Omental fat pad (tissue), 4 donors: ENCODE measurements around the gene CDCA8. TPM values are rescaled to one million over a fixed set of nuclear protein-coding genes. Genes with fewer than 3 reads are reported as not detected.

Experiments used
- ATAC-seq: fragments of 150-250 bp; one replicate; pipeline ENCODE4 v1.9.1; 2016; ENCODE audit warnings: mild to moderate bottlenecking, moderate library complexity; ENCODE audit not compliant: low FRiP score
- DNase-seq: peaks from one replicate; pipeline ENCODE4 v3.0.0-alpha.2; 2019; ENCODE audit warnings: low spot score
- CTCF ChIP-seq, 3 donors: fragments of 450-650 bp; IDR thresholded peaks; one replicate each; pipeline ENCODE4 v1.5.1; 2016 to 2017; ENCODE audit warnings: antibody characterized with exemption in 3 of 3, mild to moderate bottlenecking in 3 of 3, moderate library complexity in 2 of 3
- total RNA-seq, 4 donors: library from RNA; depleted of rRNA; stranded (reverse); fragments of >200 nt; gene quantifications; one replicate each; pipeline ENCODE4 v1.1.0, GENCODE V29; 2016

Gene CDCA8
- 1 to 10 TPM in 1 of 4 donors, under 1 TPM in 2, not detected in 1; 0.28 to 1.7 (median 0.63) TPM for total RNA-seq

GRCh38 chr1:37692078-37692833 is at the start of gene CDCA8:
TSS of gene CDCA8 (plus strand) at chr1:37692516. CDS start at chr1:37692691, 175 bp downstream.
- ATAC-seq, result peak; percentile 97

GRCh38 chr1:37647281-37647680 is 45.0 kb upstream of the CDCA8 start:
- no peak for TF ChIP-seq CTCF (IDR thresholded peaks at IDR 0.05)
- no peak for DNase-seq
- no peak for ATAC-seq

More at GRCh38 chr1:37692078-37692833, at the start of gene CDCA8:
- DNase-seq, result peak; percentile 84
- peak in 1 of 3 donors; percentile 16 for TF ChIP-seq CTCF (IDR thresholded peaks at IDR 0.05)

GRCh38 chr1:37650173-37650572 is 42.1 kb upstream of the CDCA8 start:
- TF ChIP-seq CTCF (IDR thresholded peaks at IDR 0.05), result no peak
- DNase-seq, result no peak
- ATAC-seq, result peak; percentile 59

GRCh38 chr1:37650721-37651120 is 41.6 kb upstream of the CDCA8 start:
- DNase-seq (no peak), ATAC-seq (peak; percentile 43)
- TF ChIP-seq CTCF (IDR thresholded peaks at IDR 0.05), result no peak

GRCh38 chr1:37651803-37652202 is 40.5 kb upstream of the CDCA8 start:
- no peak for TF ChIP-seq CTCF (IDR thresholded peaks at IDR 0.05)
- ATAC-seq (no peak), DNase-seq (no peak)

- DNase-seq (no peak), ATAC-seq (no peak)
- TF ChIP-seq CTCF (IDR thresholded peaks at IDR 0.05), result no peak
Observed at GRCh38 chr1:37652976-37653375, 39.3 kb upstream of the CDCA8 start.

GRCh38 chr1:37653906-37654305 is 38.4 kb upstream of the CDCA8 start:
- ATAC-seq, result no peak
- DNase-seq, result no peak
- TF ChIP-seq CTCF (IDR thresholded peaks at IDR 0.05), result no peak
